MM.1S (cell line): ENCODE data around the gene OR52I2.

Experiments
- DNase-seq: peaks from one replicate; pipeline ENCODE4 v3.0.0-alpha.2; 2015
- H2AFZ ChIP-seq: fragments of 300-600 bp; sonication (generic); 2 replicates; pipeline ENCODE4 v1.6.0; 2016; ENCODE audit warnings: antibody characterized with exemption, low read length
- H3F3A ChIP-seq: fragments of 300-600 bp; sonication (generic); 2 replicates; pipeline ENCODE4 v1.6.1; 2016; ENCODE audit warnings: mild to moderate bottlenecking, antibody characterized with exemption, low read length, moderate library complexity, mixed read lengths; ENCODE audit not compliant: insufficient read depth
- H3K27ac ChIP-seq: fragments of 300-600 bp; sonication (generic); 2 replicates; pipeline ENCODE4 v1.5.1; 2016; ENCODE audit warnings: mild to moderate bottlenecking, low read length
- H3K27me3 ChIP-seq: fragments of 300-600 bp; sonication (generic); replicated peaks from 2 replicates; pipeline ENCODE4 v1.6.0; 2016; ENCODE audit warnings: low read length; ENCODE audit not compliant: insufficient read depth
- H3K36me3 ChIP-seq: fragments of 300-600 bp; sonication (generic); replicated peaks from 2 replicates; pipeline ENCODE4 v1.6.1; 2016; ENCODE audit warnings: mild to moderate bottlenecking, low read length, mixed read lengths; ENCODE audit not compliant: insufficient read depth
- H3K4me1 ChIP-seq: fragments of 300-600 bp; sonication (generic); 2 replicates; pipeline ENCODE4 v1.6.1; 2016; ENCODE audit warnings: low read length, mixed read lengths
- H3K4me2 ChIP-seq: fragments of 300-600 bp; sonication (generic); 2 replicates; pipeline ENCODE4 v1.6.0; 2016; ENCODE audit warnings: low read depth, low read length
- H3K4me3 ChIP-seq: fragments of 300-600 bp; sonication (generic); 2 replicates; pipeline ENCODE4 v1.5.1; 2016; ENCODE audit warnings: low read length, mixed read lengths
- H3K79me2 ChIP-seq: fragments of 300-600 bp; sonication (generic); 2 replicates; pipeline ENCODE4 v1.6.1; 2016; ENCODE audit warnings: mixed run types, low read length, mixed read lengths
- H3K9ac ChIP-seq: fragments of 300-600 bp; sonication (generic); 2 replicates; pipeline ENCODE4 v1.6.1; 2016; ENCODE audit warnings: low read length, mixed read lengths
- H3K9me2 ChIP-seq: fragments of 300-600 bp; sonication (generic); replicated peaks from 2 replicates; pipeline ENCODE4 v1.6.1; 2016; ENCODE audit warnings: mild to moderate bottlenecking, low read length, mixed read lengths; ENCODE audit not compliant: insufficient read depth
- H3K9me3 ChIP-seq: fragments of 300-600 bp; sonication (generic); replicated peaks from 2 replicates; pipeline ENCODE4 v1.6.1; 2016; ENCODE audit warnings: mild to moderate bottlenecking, low read length, mixed read lengths; ENCODE audit not compliant: insufficient read depth
- H4K20me1 ChIP-seq: fragments of 300-600 bp; sonication (generic); 2 replicates; pipeline ENCODE4 v1.6.1; 2016; ENCODE audit warnings: mild to moderate bottlenecking, low read length, moderate library complexity, mixed read lengths; ENCODE audit not compliant: insufficient read depth
- EZH2 ChIP-seq: fragments of 300-600 bp; sonication (generic); optimal IDR thresholded peaks from 2 replicates; pipeline ENCODE3; 2017; ENCODE audit warnings: low read depth, mild to moderate bottlenecking, antibody characterized with exemption, low read length, mixed read lengths
- EZH2phosphoT487 ChIP-seq: fragments of 300-600 bp; sonication (generic); IDR thresholded peaks from 2 replicates; pipeline ENCODE4 v1.6.1; 2018; ENCODE audit warnings: antibody characterized with exemption, low read length
- TF ChIP-seq, protein P1 (sequence below): fragments of 300-600 bp; sonication (generic); IDR thresholded peaks from 2 replicates; pipeline ENCODE4 v1.5.1; 2016; ENCODE audit warnings: antibody characterized with exemption, low read length, mixed read lengths

Gene OR52I2

GRCh38 chr11:4581443-4581842 lies at the start of gene OR52I2:
Gene OR52I2 (plus strand): TSS chr11:4581743.
- no peak for DNase-seq

DNA sequence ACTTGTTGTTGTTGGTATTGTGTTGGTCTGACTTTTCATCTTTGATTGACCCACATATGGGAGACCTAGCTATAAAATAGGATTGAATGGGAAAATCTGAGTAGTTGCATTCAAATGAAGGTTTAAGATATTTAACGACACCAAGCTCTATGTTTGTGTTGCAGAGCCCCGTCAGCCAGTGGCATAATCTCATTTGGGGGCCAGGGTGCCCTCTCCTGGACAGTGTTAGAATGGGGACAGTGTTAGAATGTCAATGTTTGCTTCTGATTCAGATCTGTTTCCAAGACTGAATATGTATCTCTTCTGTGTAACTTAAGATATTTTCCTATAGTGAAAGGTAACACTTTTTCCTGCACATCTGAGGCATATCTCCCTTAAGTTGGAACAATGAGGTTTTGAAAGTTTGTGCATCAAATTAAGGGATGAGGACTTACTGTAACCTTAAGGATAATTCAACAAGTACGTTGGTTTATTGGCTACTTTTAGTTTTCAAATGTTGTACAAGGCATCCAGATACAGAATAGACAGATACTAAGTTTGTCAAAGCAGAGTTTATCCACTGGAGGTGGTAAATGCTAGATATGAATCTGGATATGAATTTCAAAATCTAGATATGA lies 41.8 kb upstream of the OR52I2 start:
- Histone ChIP-seq H3K9me2 (no peaks in the 10 kb centered on the region), H2AFZ (no peak overlapping the region), H3K79me2 (no peaks in the 10 kb centered on the region), H3K4me3 (no peak overlapping the region), H3K36me3 (no peaks in the 10 kb centered on the region), H3K27ac (no peak overlapping the region), H3F3A (no peaks in the 10 kb centered on the region), H3K4me2 (no peak overlapping the region), H4K20me1 (no peaks in the 10 kb centered on the region), H3K9ac (no peak overlapping the region), H3K27me3 (no peaks in the 10 kb centered on the region), H3K4me1 (no peaks in the 10 kb centered on the region), H3K9me3 (no peaks in the 10 kb centered on the region)
- DNase-seq = peak; percentile 40
- TF ChIP-seq EZH2phosphoT487 (no peak), EZH2 (no peak)
- TF ChIP-seq, protein P1, sequence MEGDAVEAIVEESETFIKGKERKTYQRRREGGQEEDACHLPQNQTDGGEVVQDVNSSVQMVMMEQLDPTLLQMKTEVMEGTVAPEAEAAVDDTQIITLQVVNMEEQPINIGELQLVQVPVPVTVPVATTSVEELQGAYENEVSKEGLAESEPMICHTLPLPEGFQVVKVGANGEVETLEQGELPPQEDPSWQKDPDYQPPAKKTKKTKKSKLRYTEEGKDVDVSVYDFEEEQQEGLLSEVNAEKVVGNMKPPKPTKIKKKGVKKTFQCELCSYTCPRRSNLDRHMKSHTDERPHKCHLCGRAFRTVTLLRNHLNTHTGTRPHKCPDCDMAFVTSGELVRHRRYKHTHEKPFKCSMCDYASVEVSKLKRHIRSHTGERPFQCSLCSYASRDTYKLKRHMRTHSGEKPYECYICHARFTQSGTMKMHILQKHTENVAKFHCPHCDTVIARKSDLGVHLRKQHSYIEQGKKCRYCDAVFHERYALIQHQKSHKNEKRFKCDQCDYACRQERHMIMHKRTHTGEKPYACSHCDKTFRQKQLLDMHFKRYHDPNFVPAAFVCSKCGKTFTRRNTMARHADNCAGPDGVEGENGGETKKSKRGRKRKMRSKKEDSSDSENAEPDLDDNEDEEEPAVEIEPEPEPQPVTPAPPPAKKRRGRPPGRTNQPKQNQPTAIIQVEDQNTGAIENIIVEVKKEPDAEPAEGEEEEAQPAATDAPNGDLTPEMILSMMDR = peak; percentile 83

More at GRCh38 chr11:4581443-4581842, at the start of gene OR52I2:
- no peaks in the 10 kb centered on the region for H3K27me3 ChIP-seq
- H3K9me2 ChIP-seq = no peaks in the 10 kb centered on the region
- H3K9ac ChIP-seq = no peak within 1 kb of the TSS
- no peaks in the 10 kb centered on the region for H3F3A ChIP-seq
- no peak within 1 kb of the TSS for H3K27ac ChIP-seq
- H4K20me1 ChIP-seq = no peaks in the 10 kb centered on the region
- H3K4me1 ChIP-seq = no peaks in the 10 kb centered on the region
- no peaks in the 10 kb centered on the region for H3K9me3 ChIP-seq
- no peak for TF ChIP-seq EZH2phosphoT487
- TF ChIP-seq, protein P1 = no peak
- no peak for TF ChIP-seq EZH2
- no peak within 1 kb of the TSS for H3K4me3 ChIP-seq
- no peaks in the 10 kb centered on the region for H3K36me3 ChIP-seq
- no peaks in the 10 kb centered on the region for H3K79me2 ChIP-seq
- no peak within 1 kb of the TSS for H3K4me2 ChIP-seq
- H2AFZ ChIP-seq = no peak within 1 kb of the TSS

DNA sequence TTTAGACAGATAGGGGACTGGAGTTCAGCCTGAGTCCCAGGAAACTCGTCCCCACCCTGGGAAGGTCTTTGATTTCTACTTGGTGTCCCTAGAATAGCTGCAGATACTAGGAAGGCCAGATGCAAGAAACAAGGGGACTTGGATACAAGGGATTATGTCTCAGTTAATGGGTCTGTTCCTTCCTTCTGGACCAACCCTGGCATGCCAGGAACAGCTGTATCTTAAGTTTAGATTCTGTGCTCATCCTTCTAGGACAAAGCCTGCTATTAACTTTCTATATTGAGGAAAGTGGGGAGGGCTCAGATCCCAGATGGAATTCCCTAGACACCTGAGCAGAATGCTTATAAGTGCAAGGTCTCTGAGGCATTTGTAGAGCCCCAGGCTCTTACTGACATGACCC lies 40.5 kb upstream of the OR52I2 start:
- no peaks in the 10 kb centered on the region for H3K9me2 ChIP-seq
- no peaks in the 10 kb centered on the region for H3K27me3 ChIP-seq
- H3K4me2 ChIP-seq = no peak overlapping the region
- H3K4me3 ChIP-seq = no peak overlapping the region
- TF ChIP-seq, protein P1 = no peak
- TF ChIP-seq EZH2phosphoT487 (no peak), EZH2 (no peak)
- H3F3A ChIP-seq = no peaks in the 10 kb centered on the region
- H3K9ac ChIP-seq = no peak overlapping the region
- no peak for DNase-seq
- H3K9me3 ChIP-seq = no peaks in the 10 kb centered on the region
- no peaks in the 10 kb centered on the region for H3K4me1 ChIP-seq
- no peaks in the 10 kb centered on the region for H3K79me2 ChIP-seq
- no peak overlapping the region for H3K27ac ChIP-seq
- H2AFZ ChIP-seq = no peak overlapping the region
- H3K36me3 ChIP-seq = no peaks in the 10 kb centered on the region
- H4K20me1 ChIP-seq = no peaks in the 10 kb centered on the region
